SK-N-SH (cell line): ENCODE data around the gene RIPOR2. TPM values are rescaled to one million over a fixed set of nuclear protein-coding genes. Genes with fewer than 3 reads are reported as not detected.

Experiments used
- CTCF ChIA-PET: fragments of 300-600, 350-600 bp; formaldehyde crosslinking; extraction: SDS; loops from one replicate; lab custom pipeline; 2021; lab: Yijun Ruan, JAX
- POLR2A ChIA-PET: fragments of 350-600 bp; sonication (Branson Sonifier 250); formaldehyde crosslinking; extraction: SDS; loops from one replicate; lab custom pipeline; 2020; ENCODE audit warnings: antibody characterized with exemption, inconsistent platforms; lab: Yijun Ruan, JAX
- DNase-seq: peaks from one replicate; pipeline ENCODE4 v3.0.0; 2012
- H2AFZ ChIP-seq: fragments of 200-600 bp; sonication (generic); 2 replicates; pipeline ENCODE4 v1.8.1; 2016; ENCODE audit warnings: antibody characterized with exemption, mild to moderate bottlenecking, low read depth
- H3F3A ChIP-seq: fragments of 200-600 bp; sonication (generic); replicated peaks from 2 replicates; pipeline ENCODE3; 2016; ENCODE audit warnings: antibody characterized with exemption, mild to moderate bottlenecking; ENCODE audit not compliant: insufficient read depth
- H3K27ac ChIP-seq, 2 experiments: fragments of 200-500 bp in 1 of 2; fragments of 200-600 bp in 1 of 2; sonication (Bioruptor generic) in 1 of 2; sonication (generic), shearing (Covaris generic) in 1 of 2; 2 replicates each; pipeline versions ENCODE4 v1.5.1 to v1.6.1; 2014 to 2016; ENCODE audit warnings: low read depth in 2 of 2, inconsistent platforms in 1 of 2, low read length in 1 of 2, mild to moderate bottlenecking in 1 of 2, mixed read lengths in 1 of 2
- H3K27me3 ChIP-seq: fragments of 200-600 bp; sonication (generic), shearing (Covaris generic); 2 replicates; pipeline ENCODE4 v1.6.1; 2016; ENCODE audit warnings: mixed run types; ENCODE audit not compliant: insufficient read depth
- H3K36me3 ChIP-seq, 2 experiments: fragments of 200-500 bp in 1 of 2; fragments of 200-600 bp in 1 of 2; sonication (Bioruptor generic) in 1 of 2; sonication (generic) in 1 of 2; replicated peaks in 1 of 2; 2 replicates each; pipeline versions ENCODE3 to v1.5.1; 2014 to 2016; ENCODE audit warnings: low read length in 1 of 2, mild to moderate bottlenecking in 1 of 2; ENCODE audit not compliant: insufficient read depth in 2 of 2, control insufficient read depth in 1 of 2
- H3K4me1 ChIP-seq, 2 experiments: fragments of 200-500 bp in 1 of 2; fragments of 200-600 bp in 1 of 2; sonication (Bioruptor generic) in 1 of 2; sonication (generic), shearing (Covaris generic) in 1 of 2; 2 replicates each; pipeline versions ENCODE4 v1.5.1 to v1.6.1; 2014 to 2016; ENCODE audit warnings: low read depth in 1 of 2, low read length in 1 of 2, mixed run types in 1 of 2; ENCODE audit not compliant: insufficient read depth in 2 of 2, control insufficient read depth in 1 of 2
- H3K4me2 ChIP-seq: fragments of 200-600 bp; sonication (generic), shearing (Covaris generic); 2 replicates; pipeline ENCODE4 v1.6.1; 2017; ENCODE audit warnings: mixed run types
- H3K4me3 ChIP-seq, 2 experiments: fragments of 200-500 bp in 1 of 2; fragments of 200-600 bp in 1 of 2; sonication (Bioruptor generic) in 1 of 2; sonication (generic), shearing (Covaris generic) in 1 of 2; 2 replicates each; pipeline versions ENCODE4 v1.5.1 to v1.8.1; 2014 to 2016; ENCODE audit warnings: low read depth in 2 of 2, inconsistent platforms in 1 of 2, low read length in 1 of 2, mild to moderate bottlenecking in 1 of 2, mixed read lengths in 1 of 2, moderate library complexity in 1 of 2
- H3K79me2 ChIP-seq: fragments of 200-600 bp; sonication (generic); 2 replicates; pipeline ENCODE4 v1.8.1; 2017; ENCODE audit warnings: mild to moderate bottlenecking; ENCODE audit not compliant: insufficient read depth
- H3K9ac ChIP-seq: fragments of 200-600 bp; sonication (generic); 2 replicates; pipeline ENCODE4 v1.6.1; 2017; ENCODE audit warnings: mixed run types
- H3K9me2 ChIP-seq: fragments of 200-600 bp; sonication (generic); 2 replicates; pipeline ENCODE4 v1.6.1; 2017; ENCODE audit warnings: mixed run types
- H3K9me3 ChIP-seq: fragments of 200-600 bp; sonication (generic); 2 replicates; pipeline ENCODE4 v1.6.1; 2017; ENCODE audit warnings: mixed run types, mild to moderate bottlenecking, moderate library complexity
- H4K20me1 ChIP-seq: fragments of 200-600 bp; sonication (generic); 2 replicates; pipeline ENCODE4 v1.6.1; 2017; ENCODE audit warnings: mild to moderate bottlenecking, mixed run types; ENCODE audit not compliant: insufficient read depth
- ELF1 ChIP-seq: IDR thresholded peaks from 2 replicates; pipeline ENCODE4 v1.4.0; 2012
- EP300 ChIP-seq, 2 experiments: IDR thresholded peaks; 2 replicates each; pipeline versions ENCODE4 v1.4.0 to v1.6.1; 2012; ENCODE audit warnings: borderline replicate concordance in 1 of 2, low read depth in 1 of 2, low read length in 1 of 2
- FOXJ3 ChIP-seq: sonication (generic); formaldehyde crosslinking; IDR thresholded peaks from 2 replicates; pipeline ENCODE4 v1.5.1; 2020; ENCODE audit warnings: mild to moderate bottlenecking, missing genetic modification reagents
- GABPA ChIP-seq: IDR thresholded peaks from 2 replicates; pipeline ENCODE4 v1.4.0; 2012; ENCODE audit warnings: low read depth, mild to moderate bottlenecking
- IRF3 ChIP-seq: fragments of 150-350 bp; IDR thresholded peaks from 2 replicates; pipeline ENCODE4 v1.6.1; 2016; ENCODE audit warnings: mild to moderate bottlenecking, low read depth, low read length
- MAX ChIP-seq: IDR thresholded peaks from 2 replicates; pipeline ENCODE4 v1.4.0; 2012; ENCODE audit warnings: low read depth
- NFIC ChIP-seq: IDR thresholded peaks from 2 replicates; pipeline ENCODE4 v1.4.0; 2012; ENCODE audit warnings: borderline replicate concordance
- NRF1 ChIP-seq: IDR thresholded peaks from 2 replicates; pipeline ENCODE4 v1.6.1; 2012; ENCODE audit warnings: low read depth, mild to moderate bottlenecking, low read length
- POLR2AphosphoS5 ChIP-seq: IDR thresholded peaks from 2 replicates; pipeline ENCODE4 v1.6.1; 2012; ENCODE audit warnings: low read depth, low read length
- RAD21 ChIP-seq: IDR thresholded peaks from 2 replicates; pipeline ENCODE4 v1.6.1; 2012; ENCODE audit warnings: mild to moderate bottlenecking, low read length
- RCOR1 ChIP-seq: fragments of 150-350 bp; IDR thresholded peaks from 2 replicates; pipeline ENCODE4 v1.6.1; 2017; ENCODE audit warnings: antibody characterized with exemption, low read length
- REST ChIP-seq: IDR thresholded peaks from 2 replicates; pipeline ENCODE4 v1.6.1; 2012; ENCODE audit warnings: mild to moderate bottlenecking, low read depth, low read length, moderate library complexity
- RXRA ChIP-seq: IDR thresholded peaks from 2 replicates; pipeline ENCODE4 v1.4.0; 2012; ENCODE audit warnings: low read depth, mild to moderate bottlenecking, borderline replicate concordance
- TAF1 ChIP-seq: IDR thresholded peaks from 2 replicates; pipeline ENCODE4 v1.6.1; 2012; ENCODE audit warnings: low read depth, mild to moderate bottlenecking, low read length, moderate library complexity, borderline replicate concordance
- TCF12 ChIP-seq: IDR thresholded peaks from 2 replicates; pipeline ENCODE4 v1.4.0; 2012
- TEAD4 ChIP-seq: IDR thresholded peaks from 2 replicates; pipeline ENCODE4 v1.4.0; 2012; ENCODE audit warnings: mild to moderate bottlenecking, borderline replicate concordance; ENCODE audit not compliant: insufficient read depth
- USF1 ChIP-seq: IDR thresholded peaks from 2 replicates; pipeline ENCODE4 v1.4.0; 2012; ENCODE audit warnings: low read depth, borderline replicate concordance
- USF2 ChIP-seq: fragments of 150-350 bp; IDR thresholded peaks from 2 replicates; pipeline ENCODE4 v1.6.1; 2017; ENCODE audit warnings: antibody characterized with exemption, low read length, low read depth, borderline replicate concordance
- WGBS: methylation state at CpG from one replicate; pipeline ENCODE4 v1.1.6; 2017; ENCODE audit warnings: low lambda C conversion rate; 5-methylcytosine and 5-hydroxymethylcytosine counted together
- polyA plus RNA-seq, 3 experiments: library from polyadenylated mRNA; depleted of rRNA; stranded (reverse); fragments of >200 nt; gene quantifications; 2 replicates each; pipeline ENCODE4 v1.2.3, GENCODE V29; 2012

Gene RIPOR2
- polyA plus RNA-seq, 1 of the 3 experiments (the other 2 are of a cell fraction), result 0.05 TPM

GRCh38 chr6:24920136-24920535 is 15.6 kb downstream of the RIPOR2 start (continued):
- no peak for TF ChIP-seq IRF3
- TF ChIP-seq USF1, result no peak
- TF ChIP-seq FOXJ3 (CRISPR knock-in tag), result no peak
- no peak for TF ChIP-seq REST
- TF ChIP-seq MAX, result no peak
- TF ChIP-seq USF2, result no peak
- no peak for TF ChIP-seq RAD21

- H3K27me3 ChIP-seq, result no peaks in the 10 kb centered on the region
- no peaks in the 10 kb centered on the region for H3K79me2 ChIP-seq
- ChIA-PET POLR2A (interaction anchor here (0.5 kb wide), 1 partner anchor 36 kb away, joined by 3 read pairs; no protein-coding TSS in a partner anchor), CTCF (interaction anchor here (0.6 to 2.0 kb wide), 5 partner anchors 9 to 518 kb away, joined by 3 to 5 read pairs (median 4); partner anchors contain the start of gene RIPOR2)
- no peaks in the 10 kb centered on the region for H3F3A ChIP-seq
- H3K4me1 ChIP-seq, result peaks cover 7 to 8% of the 10 kb centered on the region in 2 experiments; a peak in 2 of 4 replicates
- no peak overlapping the region for H3K9ac ChIP-seq
- no peaks in the 10 kb centered on the region for H4K20me1 ChIP-seq
- H3K9me2 ChIP-seq, result no peaks in the 10 kb centered on the region
- WGBS, result 83% methylated on average over 12 of the region's 12 CpGs
- H3K4me2 ChIP-seq, result no peak overlapping the region
- no peaks in the 10 kb centered on the region for H3K9me3 ChIP-seq
- no peak for DNase-seq
- H3K4me3 ChIP-seq, result no peak overlapping the region
- 0 out of 2 replicates have a peak overlapping the region, but pooled peaks have one; percentile 22 for H2AFZ ChIP-seq
- no peaks in the 10 kb centered on the region for H3K36me3 ChIP-seq
- no peak overlapping the region for H3K27ac ChIP-seq
- TF ChIP-seq RXRA (no peak), TCF12 (no peak), USF2 (no peak), NRF1 (no peak), ELF1 (no peak), MAX (no peak), USF1 (no peak), TAF1 (no peak), GABPA (no peak), EP300 (IDR thresholded peaks at IDR 0.05; ENCODE audit: borderline replicate concordance in 1 of 2, low read depth in 1 of 2, low read length in 1 of 2) (no peak), TEAD4 (no peak), RCOR1 (no peak), POLR2AphosphoS5 (no peak), NFIC (no peak)
These were observed 16.5 kb downstream of the RIPOR2 start for GRCh38 chr6:24919056-24919892.
